Spinal cord (tissue), 10 donors: ENCODE results near the gene FBRSL1. TPM values are rescaled to one million over a fixed set of nuclear protein-coding genes. Genes with fewer than 3 reads are reported as not detected.
"Not testable (repeated sequence)": the region's sequence is repeated elsewhere in the genome, so short reads cannot be mapped to it uniquely, and the experiment has no call there.

Experiments
- DNase-seq, 6 donors: peaks; one replicate each; pipeline versions ENCODE4 v3.0.0 to v3.0.0-alpha.2; 2013 to 2015; ENCODE audit warnings: low spot score in 6 of 6, low read depth in 4 of 6
- H3K27ac ChIP-seq: one replicate; pipeline ENCODE4 v1.5.1; 2013; ENCODE audit warnings: low read depth, low read length, control low read depth
- H3K27me3 ChIP-seq: one replicate; pipeline ENCODE4 v1.6.1; 2013; ENCODE audit warnings: low read length; ENCODE audit not compliant: control insufficient read depth, insufficient read depth
- H3K36me3 ChIP-seq: one replicate; pipeline ENCODE4 v1.6.1; 2013; ENCODE audit warnings: low read length; ENCODE audit not compliant: control insufficient read depth, insufficient read depth
- H3K4me1 ChIP-seq: one replicate; pipeline ENCODE4 v1.6.1; 2013; ENCODE audit warnings: low read length; ENCODE audit not compliant: control insufficient read depth, insufficient read depth
- H3K4me3 ChIP-seq: one replicate; pipeline ENCODE4 v1.5.1; 2013; ENCODE audit warnings: low read depth, low read length, control low read depth
- H3K9me3 ChIP-seq: one replicate; pipeline ENCODE4 v1.6.1; 2013; ENCODE audit warnings: low read length; ENCODE audit not compliant: control insufficient read depth, insufficient read depth
- WGBS: methylation state at CpG from one replicate; pipeline ENCODE4 v1.1.5; 2013; ENCODE audit warnings: missing lambda C conversion rate; ENCODE audit not compliant: insufficient coverage; 5-methylcytosine and 5-hydroxymethylcytosine counted together
- polyA plus RNA-seq, 2 donors: library from polyadenylated mRNA; unstranded; fragments of 120-200 nt; gene quantifications; one replicate each; pipeline ENCODE4 v1.2.1, GENCODE V29; 2013; ENCODE audit not compliant: insufficient read length in 2 of 2
- total RNA-seq, 2 donors: library from RNA; depleted of rRNA in 1 of 2; stranded (reverse); fragments of 120-200 nt in 1 of 2; fragments of >200 nt in 1 of 2; gene quantifications; one replicate each; pipeline versions ENCODE4 v1.2.3 to v1.2.4, GENCODE V29; 2013 to 2014
- donor health status: healthy.

The FBRSL1 gene
- total and polyA plus RNA-seq, 4 donors = 4.1 to 106 (median 54.0) TPM

DNA sequence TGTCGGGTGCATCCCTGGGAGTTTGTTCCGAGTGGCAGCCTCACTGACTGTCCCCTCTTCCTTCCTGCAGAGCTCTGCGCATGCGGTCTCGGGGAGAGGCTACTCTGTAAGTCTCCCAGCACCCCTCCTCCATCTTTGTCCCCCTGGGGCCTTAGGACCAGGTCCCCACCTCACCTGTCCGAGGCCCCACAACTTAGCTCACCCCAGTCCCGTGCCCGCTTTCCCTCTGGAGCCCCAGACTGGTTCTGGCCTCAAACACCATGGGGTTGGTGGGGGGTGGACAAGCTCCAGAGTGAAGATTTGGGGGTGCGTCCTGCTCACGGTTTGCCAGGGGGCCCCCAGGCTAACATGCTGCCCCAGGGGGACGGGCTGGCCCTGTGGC is 37.9 kb downstream of the FBRSL1 start:
- Histone ChIP-seq H3K27ac (no peak overlapping the region), H3K4me1 (peaks cover 75% of the 10 kb centered on the region), H3K9me3 (no peaks in the 10 kb centered on the region), H3K36me3 (peaks cover 89% of the 10 kb centered on the region), H3K27me3 (no peaks in the 10 kb centered on the region), H3K4me3 (no peak overlapping the region)
- WGBS = 92% methylated on average over 8 of the region's 11 CpGs
- DNase-seq = no peak

DNA sequence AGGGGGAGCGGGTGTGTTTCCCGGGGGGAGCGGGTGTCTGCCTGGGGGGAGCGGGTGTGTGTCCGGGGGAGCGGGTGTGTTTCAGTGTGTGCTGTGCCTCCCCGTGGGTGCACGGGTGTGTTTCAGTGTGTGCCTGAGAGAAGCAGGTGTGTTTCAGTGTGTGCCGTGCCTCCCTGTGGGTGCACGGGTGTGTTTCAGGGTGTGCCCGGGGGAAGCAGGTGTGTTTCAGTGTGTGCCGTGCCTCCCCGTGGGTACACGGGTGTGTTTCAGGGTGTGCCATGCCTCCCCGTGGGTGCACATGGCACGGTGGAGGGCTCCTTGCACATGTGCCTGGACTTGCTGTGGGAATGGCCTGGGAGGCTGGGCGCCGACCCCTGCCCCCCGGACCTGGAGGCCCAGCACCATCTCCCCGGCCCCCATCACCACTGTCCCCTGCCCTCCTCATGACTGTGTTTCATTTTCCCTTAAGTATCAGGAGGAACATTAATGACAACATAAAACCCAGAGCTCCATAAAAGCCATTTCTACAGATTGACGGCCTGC is 38.7 kb downstream of the FBRSL1 start:
- no peaks in the 10 kb centered on the region for H3K9me3 ChIP-seq
- H3K36me3 ChIP-seq = peaks cover 85% of the 10 kb centered on the region
- no peak overlapping the region for H3K4me3 ChIP-seq
- no peaks in the 10 kb centered on the region for H3K27me3 ChIP-seq
- H3K27ac ChIP-seq = no peak overlapping the region
- peaks cover 68% of the 10 kb centered on the region for H3K4me1 ChIP-seq
- DNase-seq = peak in 1 of 6 donors; percentile 28
- WGBS = 88% methylated on average over 21 of the region's 21 CpGs

DNA sequence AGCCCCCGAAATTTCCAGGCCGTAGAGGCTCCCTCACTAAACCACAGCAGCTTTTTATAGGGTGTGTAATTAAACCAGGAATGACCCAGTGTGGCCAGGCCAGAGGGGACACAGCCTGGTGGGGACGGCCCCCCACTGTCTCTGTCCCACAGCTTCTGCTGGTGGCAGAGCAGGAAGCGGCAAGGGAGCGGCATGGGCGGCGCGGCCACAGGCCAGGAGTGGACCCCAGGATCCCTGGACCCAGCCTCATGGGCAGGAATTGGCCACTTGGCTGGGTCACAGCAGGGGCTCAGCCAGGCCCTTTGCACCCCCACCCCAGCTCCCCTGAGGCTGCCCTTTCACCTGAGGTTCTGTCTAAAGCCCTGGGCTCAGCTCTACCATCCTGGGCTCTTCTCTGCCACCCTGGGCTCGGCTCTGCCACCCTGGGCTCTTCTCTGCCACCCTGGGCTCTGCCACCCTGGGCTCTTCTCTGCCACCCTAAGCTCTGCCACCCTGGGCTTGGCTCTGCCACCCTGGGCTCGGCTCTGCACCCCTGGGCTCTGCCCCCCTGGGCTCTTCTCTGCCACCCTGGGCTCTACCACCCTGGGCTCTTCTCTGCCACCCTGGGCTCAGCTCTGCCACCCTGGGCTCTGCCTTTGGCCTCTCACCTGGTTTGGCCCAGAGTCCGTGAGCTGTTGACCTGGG is 39.3 kb downstream of the FBRSL1 start:
- over 99% methylated on average over 9 of the region's 11 CpGs for WGBS
- H3K36me3 ChIP-seq = peaks cover 87% of the 10 kb centered on the region
- no peak overlapping the region for H3K4me3 ChIP-seq
- H3K27me3 ChIP-seq = no peaks in the 10 kb centered on the region
- no peak overlapping the region for H3K27ac ChIP-seq
- peaks cover 68% of the 10 kb centered on the region for H3K4me1 ChIP-seq
- no peak for DNase-seq
- H3K9me3 ChIP-seq = no peaks in the 10 kb centered on the region

DNA sequence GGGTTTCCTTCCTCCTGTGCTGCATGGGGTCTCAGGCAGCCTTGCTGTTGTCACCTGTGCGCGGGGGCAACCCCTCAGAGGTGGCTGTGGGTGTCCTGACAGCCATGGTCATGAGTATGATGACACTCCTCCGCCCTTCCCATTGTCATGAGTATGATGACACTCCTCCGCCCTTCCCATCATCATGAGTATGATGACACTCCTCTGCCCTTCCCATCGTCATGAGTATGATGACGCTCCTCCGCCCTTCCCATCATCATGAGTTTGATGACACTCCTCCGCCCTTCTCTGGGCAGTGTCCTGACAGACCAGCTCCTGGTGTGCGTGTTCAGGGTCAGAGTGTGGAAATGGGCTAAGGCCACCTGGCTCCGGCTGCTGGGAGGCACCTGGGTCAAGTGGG is 40.0 kb downstream of the FBRSL1 start:
- Histone ChIP-seq H3K27me3 (no peaks in the 10 kb centered on the region), H3K4me1 (peaks cover 70% of the 10 kb centered on the region), H3K27ac (no peak overlapping the region), H3K4me3 (no peak overlapping the region), H3K9me3 (no peaks in the 10 kb centered on the region), H3K36me3 (peaks cover 90% of the 10 kb centered on the region)
- 90% methylated on average over 5 of the region's 10 CpGs for WGBS
- no peak for DNase-seq

DNA sequence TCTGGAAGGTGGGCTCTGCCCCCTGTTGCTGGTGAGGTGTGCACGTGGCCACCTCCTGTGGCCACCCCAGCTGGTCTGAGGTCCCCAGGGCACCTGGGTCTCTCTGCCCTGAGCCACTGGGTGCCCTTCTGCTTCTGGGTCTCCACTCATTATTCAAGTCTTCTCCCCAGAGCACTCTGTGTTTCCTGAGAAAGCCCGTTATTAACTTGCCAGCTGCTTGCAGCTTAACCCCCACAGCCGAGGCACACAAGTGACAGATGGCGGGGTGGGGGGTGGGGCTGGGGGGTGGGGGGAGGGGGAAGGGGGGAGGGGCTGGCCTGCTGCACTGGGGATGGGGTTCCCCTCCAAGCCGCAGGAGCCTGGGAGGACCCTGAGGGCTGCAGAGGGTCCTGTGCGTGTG is 40.5 kb downstream of the FBRSL1 start:
- Histone ChIP-seq H3K36me3 (peaks cover 85% of the 10 kb centered on the region), H3K9me3 (no peaks in the 10 kb centered on the region), H3K27me3 (no peaks in the 10 kb centered on the region), H3K4me1 (peaks cover 70% of the 10 kb centered on the region), H3K27ac (no peak overlapping the region), H3K4me3 (no peak overlapping the region)
- peak in 1 of 6 donors; percentile 44 for DNase-seq
- WGBS = 49% methylated on average over 3 of the region's 6 CpGs

DNA sequence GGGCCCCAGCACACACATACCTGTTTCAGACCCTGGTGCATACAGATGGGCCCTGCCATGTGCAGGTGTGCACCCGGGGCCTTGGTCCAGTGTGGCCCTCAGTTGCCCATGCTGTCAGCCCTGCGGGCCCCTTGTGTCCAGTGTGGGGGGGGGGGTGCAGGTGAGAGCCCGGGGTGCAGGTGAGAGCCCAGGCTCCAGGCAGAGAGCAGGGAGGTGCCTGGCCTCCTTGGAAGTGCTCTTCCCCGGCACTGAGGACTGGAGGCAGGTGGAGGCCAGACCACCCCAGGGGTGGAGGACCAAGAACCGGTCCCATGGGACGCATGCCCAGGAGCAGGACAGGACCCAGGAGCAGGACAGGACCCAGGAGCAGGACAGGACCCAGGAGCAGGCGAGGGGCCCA is 40.9 kb downstream of the FBRSL1 start:
- WGBS = 96% methylated on average over 7 of the region's 7 CpGs
- Histone ChIP-seq H3K36me3 (peaks cover 81% of the 10 kb centered on the region), H3K27ac (no peak overlapping the region), H3K4me1 (peaks cover 68% of the 10 kb centered on the region), H3K9me3 (no peaks in the 10 kb centered on the region), H3K4me3 (no peak overlapping the region), H3K27me3 (no peaks in the 10 kb centered on the region)
- DNase-seq = no peak

DNA sequence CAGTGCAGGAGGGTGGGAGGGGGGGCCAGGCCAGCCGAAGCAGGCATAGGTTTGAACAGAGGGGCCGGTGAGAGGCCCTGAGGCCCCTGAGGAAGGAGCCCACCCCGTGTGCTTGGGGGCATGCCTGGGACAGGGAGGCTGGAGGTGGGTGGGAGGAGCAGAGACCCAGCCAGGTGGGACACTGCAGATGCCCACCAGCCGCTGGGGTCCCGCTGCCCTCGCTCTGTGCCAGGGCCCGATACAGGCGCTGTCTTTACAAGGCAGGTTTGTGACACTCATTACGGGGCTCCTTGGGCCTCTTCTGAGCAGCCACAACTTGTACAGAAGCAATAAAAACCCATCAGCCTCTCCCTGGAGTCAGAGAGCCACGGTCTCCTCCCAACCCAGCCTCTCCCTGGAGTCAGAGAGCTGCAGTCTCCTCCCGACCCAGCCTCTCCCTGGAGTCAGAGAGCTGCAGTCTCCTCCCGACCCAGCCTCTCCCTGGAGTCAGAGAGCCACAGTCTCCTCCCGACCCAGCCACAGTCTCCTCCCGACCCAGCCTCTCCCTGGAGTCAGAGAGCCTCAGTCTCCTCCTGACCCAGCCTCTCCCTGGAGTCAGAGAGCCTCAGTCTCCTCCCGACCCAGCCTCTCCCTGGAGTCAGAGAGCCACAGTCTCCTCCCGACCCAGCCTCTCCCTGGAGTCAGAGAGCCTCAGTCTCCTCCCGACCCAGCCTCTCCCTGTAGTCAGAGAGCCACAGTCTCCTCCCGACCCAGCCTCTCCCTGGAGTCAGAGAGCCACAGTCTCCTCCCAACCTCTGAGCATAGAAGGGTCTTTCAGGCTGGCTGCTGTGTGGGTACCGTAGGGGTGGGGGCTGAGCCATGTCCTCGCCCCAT is 43.0 kb downstream of the FBRSL1 start:
- H3K4me1 ChIP-seq = peaks cover 54% of the 10 kb centered on the region
- not testable (repeated sequence) for DNase-seq, H3K27me3 ChIP-seq, H3K4me3 ChIP-seq, H3K27ac ChIP-seq, H3K9me3 ChIP-seq
- H3K36me3 ChIP-seq = peaks cover 68% of the 10 kb centered on the region
- 97% methylated on average over 18 of the region's 20 CpGs for WGBS

DNA sequence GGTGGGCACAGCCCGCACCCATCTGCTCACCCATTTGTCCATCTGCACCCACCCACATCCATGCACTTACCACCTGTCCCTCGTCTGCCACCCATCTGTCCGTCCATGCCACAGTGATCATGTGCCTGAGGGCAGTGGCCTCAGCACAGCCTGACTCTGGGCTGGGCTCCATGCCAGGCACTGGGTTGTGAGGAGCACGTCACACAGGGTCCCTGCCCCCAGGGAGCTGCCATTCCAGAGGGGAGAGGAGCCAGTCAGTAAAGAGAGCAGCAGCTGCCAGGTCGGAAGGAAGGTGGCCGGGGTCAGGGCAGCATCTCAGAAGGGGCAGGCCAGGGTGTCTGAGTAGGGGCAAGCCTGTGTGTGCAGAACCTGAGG is 43.6 kb downstream of the FBRSL1 start:
- no peak overlapping the region for H3K4me3 ChIP-seq
- peaks cover 54% of the 10 kb centered on the region for H3K4me1 ChIP-seq
- no peak for DNase-seq
- no peaks in the 10 kb centered on the region for H3K27me3 ChIP-seq
- no peaks in the 10 kb centered on the region for H3K9me3 ChIP-seq
- 88% methylated on average over 6 of the region's 6 CpGs for WGBS
- peaks cover 68% of the 10 kb centered on the region for H3K36me3 ChIP-seq
- H3K27ac ChIP-seq = no peak overlapping the region

DNA sequence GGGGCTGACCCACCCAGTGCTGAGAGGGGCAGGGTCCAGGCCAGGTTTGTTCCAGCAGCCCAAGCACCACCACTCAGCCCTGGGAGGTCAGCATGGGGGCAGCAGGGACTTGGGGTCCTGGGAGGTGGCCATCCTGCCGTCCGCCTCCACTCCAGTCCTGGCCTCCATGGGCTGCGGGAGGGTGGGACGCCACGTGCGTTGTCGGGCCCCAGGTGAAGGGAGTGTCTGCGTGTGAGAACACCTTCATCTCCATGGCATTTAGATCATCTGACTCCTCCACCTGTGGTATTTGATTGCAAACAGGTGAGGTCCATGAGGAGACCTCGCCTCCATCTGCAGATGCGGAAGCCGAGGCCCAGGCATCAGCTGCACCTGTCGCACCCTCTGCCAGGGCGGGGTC is 44.1 kb downstream of the FBRSL1 start:
- DNase-seq = no peak
- H3K27me3 ChIP-seq = no peaks in the 10 kb centered on the region
- H3K4me3 ChIP-seq = no peak overlapping the region
- peaks cover 51% of the 10 kb centered on the region for H3K4me1 ChIP-seq
- 95% methylated on average over 10 of the region's 13 CpGs for WGBS
- peaks cover 68% of the 10 kb centered on the region for H3K36me3 ChIP-seq
- H3K27ac ChIP-seq = no peak overlapping the region
- no peaks in the 10 kb centered on the region for H3K9me3 ChIP-seq
